Measurements from ENCODE around the gene CENPS. TPM values are rescaled to one million over a fixed set of nuclear protein-coding genes. Genes with fewer than 3 reads are reported as not detected.
A peak's percentile ranks its signal among the peaks of the same experiment; 100 is the strongest.

Gene CENPS
- total and polyA plus RNA-seq, 2 of the 8 experiments (the other 6 are each of a cell fraction or from before 2014, with no cell fraction given), result 7.8 to 20.3 TPM

- FAIRE-seq, result no peak
- Histone ChIP-seq H3K79me1 (ENCODE audit: low read depth, low read length) (no peaks in the 10 kb centered on the region; the same call in 1 of the 2 replicates), H4K91ac (replicated peaks; ENCODE audit: insufficient read length, low read length) (no peak overlapping the region), H3K36me3 (ENCODE audit: control insufficient read depth in 2 of 4, insufficient read depth in 4 of 4, low read length in 3 of 4) (peaks cover 13 to 41% (median 27%) of the 10 kb centered on the region in 4 experiments), H3K4me2 (ENCODE audit: insufficient read depth in 1 of 2, low read depth in 2 of 2, low read length in 2 of 2) (peak overlapping the region; percentile 82 to 91), H2BK12ac (ENCODE audit: low read depth, low read length) (no peak overlapping the region), H3K9me3 (ENCODE audit: insufficient read depth in 2 of 2, low read depth in 1 of 2, low read length in 1 of 2) (no peaks in the 10 kb centered on the region), H2BK20ac (ENCODE audit: low read length) (no peak overlapping the region), H4K20me1 (replicated peaks in 1 of 2; ENCODE audit: control insufficient read depth in 1 of 2, insufficient read depth in 2 of 2, low read length in 2 of 2) (peaks cover 3 to 6% of the 10 kb centered on the region in 2 experiments), H2AFZ (ENCODE audit: low read length) (no peak overlapping the region), H3K79me2 (ENCODE audit: control insufficient read depth in 1 of 2, insufficient read depth in 2 of 2, low read length in 2 of 2) (peaks cover 10 to 26% of the 10 kb centered on the region in 2 experiments), H2BK5ac (ENCODE audit: low read depth, low read length) (peak overlapping the region; percentile 12; the same call in 1 of the 2 replicates), H2BK120ac (replicated peaks; ENCODE audit: low read depth, low read length) (no peak overlapping the region), H3K14ac (ENCODE audit: insufficient read length) (no peak overlapping the region), H3K4me1 (replicated peaks in 1 of 4; ENCODE audit: control insufficient read depth in 3 of 4, insufficient read depth in 4 of 4, low read length in 3 of 4) (peaks cover 0 to 7% (median 5%) of the 10 kb centered on the region in 4 experiments; a peak in 5 of 7 replicates), H3K18ac (ENCODE audit: extremely low read depth, low read length) (0 out of 2 replicates have a peak overlapping the region, but pooled peaks have one; percentile 85), H3K9ac (replicated peaks in 1 of 4; ENCODE audit: extremely low read depth in 1 of 4, low read depth in 3 of 4, low read length in 3 of 4) (peak overlapping the region; percentile 55 to 91 (median 76); a peak in 6 of 7 replicates), H2AK5ac (ENCODE audit: low read depth, low read length) (no peak overlapping the region), H3K27ac (ENCODE audit: low read depth, low read length) (0 out of 2 replicates have a peak overlapping the region, but pooled peaks have one; percentile 90), H3K23ac (ENCODE audit: insufficient read length) (no peak overlapping the region), H4K8ac (ENCODE audit: extremely low read depth, insufficient read depth, low read length) (no peak overlapping the region; the same call in 1 of the 2 replicates), H2BK15ac (ENCODE audit: low read length) (no peak overlapping the region), H3K4ac (replicated peaks; ENCODE audit: insufficient read length, low read depth, low read length) (no peak overlapping the region), H3K23me2 (ENCODE audit: low read depth, low read length) (peaks cover 9% of the 10 kb centered on the region; the same call in 1 of the 2 replicates), H3K56ac (replicated peaks; ENCODE audit: insufficient read length, low read depth, low read length) (peak overlapping the region; percentile 70), H4K5ac (ENCODE audit: insufficient read length, low read depth, low read length) (no peak overlapping the region), H3K4me3 (ENCODE audit: extremely low read depth in 1 of 4, insufficient read depth in 2 of 4, low read depth in 3 of 4, low read length in 4 of 4) (peak overlapping the region; percentile 84 to 99 (median 95)), H3K27me3 (replicated peaks in 1 of 4; ENCODE audit: control insufficient read depth in 3 of 4, extremely low read depth in 1 of 4, insufficient read depth in 3 of 4, low read length in 3 of 4) (no peaks in the 10 kb centered on the region)
- POLR2A ChIA-PET (ENCODE audit: partially characterized antibody), result interaction anchor here (0.8 to 6.5 kb wide), 15 partner anchors 9 to 679 kb away, joined by 3 to 72 read pairs (median 4); partner anchors contain the start of genes CENPS and KIF1B
- WGBS, 2 experiments (ENCODE audit: extremely low coverage in 1 of 2, insufficient coverage in 1 of 2, insufficient read length in 1 of 2, insufficient replicate concordance in 2 of 2, low coverage in 1 of 2, low lambda C conversion rate in 2 of 2, missing lambda C conversion rate in 1 of 2), result 30% methylated on average over 8 of the region's 8 CpGs; no CpG with 5 or more reads in 1 of the 2 experiments
- DNase-seq (ENCODE audit: low read depth in 1 of 2, low spot score in 2 of 2), result no peak
- CTCF ChIA-PET (ENCODE audit: partially characterized antibody), result interaction anchor here (0.6 to 2.8 kb wide), 6 partner anchors 12 to 353 kb away, joined by 3 to 22 read pairs (median 8); partner anchors contain the start of gene CENPS
- TF ChIP-seq RNF2 (IDR thresholded peaks at IDR 0.05; ENCODE audit: borderline replicate concordance, low read depth, low read length, missing control alignments, poor library complexity, severe bottlenecking), result no peak
- no peak for TF ChIP-seq BRCA1 (IDR thresholded peaks at IDR 0.05; ENCODE audit: low read depth, low read length)
- TF ChIP-seq CHD2 (IDR thresholded peaks at IDR 0.05; ENCODE audit: low read length), result no peak
- no peak for TF ChIP-seq BACH1 (IDR thresholded peaks at IDR 0.05; ENCODE audit: low read length)
- no peak for TF ChIP-seq RXRA (IDR thresholded peaks at IDR 0.05; ENCODE audit: insufficient read depth, low read depth, low read length)
- TF ChIP-seq NANOG (IDR thresholded peaks at IDR 0.05; ENCODE audit: insufficient read depth, low read depth, low read length, poor library complexity, severe bottlenecking), result no peak
- no peak for TF ChIP-seq RAD21 (IDR thresholded peaks at IDR 0.05 in 1 of 2, conservative IDR thresholded peaks at IDR 0.05 in 1 of 2; ENCODE audit: low read depth in 2 of 2, low read length in 2 of 2)
- no peak for TF ChIP-seq KDM1A (IDR thresholded peaks at IDR 0.05; ENCODE audit: borderline replicate concordance, low read length)
- no peak for TF ChIP-seq GTF2F1 (IDR thresholded peaks at IDR 0.05; ENCODE audit: borderline replicate concordance, low read depth, low read length)
- TF ChIP-seq SUZ12 (IDR thresholded peaks at IDR 0.05; ENCODE audit: low read length), result no peak
- no peak for TF ChIP-seq SP1 (IDR thresholded peaks at IDR 0.05; ENCODE audit: low read depth, low read length)
- no peak for TF ChIP-seq SIX5 (IDR thresholded peaks at IDR 0.05; ENCODE audit: low read depth, low read length)
- no peak for TF ChIP-seq SRF (IDR thresholded peaks at IDR 0.05; ENCODE audit: low read depth, low read length)
Observed at GRCh38 chr1:10400013-10400412, 30.2 kb upstream of the CENPS start.

All from H1 (cell line).